Lung (tissue), 16 donors: ENCODE measurements around the gene HAUS8. TPM values are rescaled to one million over a fixed set of nuclear protein-coding genes. Genes with fewer than 3 reads are reported as not detected.
A peak's percentile ranks its signal among the peaks of the same experiment; 100 is the strongest.

Experiments
- ATAC-seq: fragments of 200-7000 bp; cut with Tn5 transposase; one replicate; pipeline ENCODE4 v1.9.1; 2020; ENCODE audit warnings: moderate number of reproducible peaks; ENCODE audit not compliant: insufficient read depth, low FRiP score
- DNase-seq, 3 donors: peaks; one replicate each; pipeline ENCODE4 v3.0.0-alpha.2; 2013 to 2017
- H3K27ac ChIP-seq, 2 donors: one replicate each; pipeline ENCODE4 v1.5.1; 2013; ENCODE audit warnings: mild to moderate bottlenecking in 2 of 2, moderate library complexity in 2 of 2, control low read depth in 1 of 2, inconsistent platforms in 1 of 2, low read depth in 1 of 2, low read length in 1 of 2
- H3K27me3 ChIP-seq, 3 donors: one replicate each; pipeline ENCODE4 v1.5.1; 2013; ENCODE audit warnings: low read length in 2 of 3; ENCODE audit not compliant: control insufficient read depth in 3 of 3, insufficient read depth in 3 of 3
- H3K36me3 ChIP-seq, 4 donors: one replicate each; pipeline ENCODE4 v1.5.1; 2013; ENCODE audit warnings: low read length in 4 of 4, mild to moderate bottlenecking in 1 of 4, moderate library complexity in 1 of 4; ENCODE audit not compliant: control insufficient read depth in 4 of 4, insufficient read depth in 4 of 4
- H3K4me1 ChIP-seq, 5 donors: one replicate each; pipeline ENCODE4 v1.5.1; 2013; ENCODE audit warnings: low read length in 5 of 5, mild to moderate bottlenecking in 2 of 5, moderate library complexity in 1 of 5; ENCODE audit not compliant: control insufficient read depth in 5 of 5, insufficient read depth in 5 of 5
- H3K4me3 ChIP-seq: one replicate; pipeline ENCODE4 v1.5.1; 2013; ENCODE audit warnings: mild to moderate bottlenecking, control low read depth, moderate library complexity
- H3K9ac ChIP-seq, 2 donors: one replicate each; pipeline ENCODE4 v1.5.1; 2013; ENCODE audit warnings: low read length in 2 of 2, control low read depth in 1 of 2; ENCODE audit not compliant: insufficient read depth in 1 of 2
- H3K9me3 ChIP-seq, 4 donors: one replicate each; pipeline ENCODE4 v1.5.1; 2013; ENCODE audit warnings: low read length in 3 of 4, mild to moderate bottlenecking in 1 of 4, moderate library complexity in 1 of 4; ENCODE audit not compliant: control insufficient read depth in 4 of 4, insufficient read depth in 3 of 4
- CTCF ChIP-seq: IDR thresholded peaks from 2 replicates; pipeline ENCODE4 v1.5.1; 2012; ENCODE audit warnings: mild to moderate bottlenecking; ENCODE audit errors: control extremely low read depth, extremely low read depth
- WGBS, 2 donors: extraction: QIAGEN DNeasy Blood & Tissue Kit; methylation state at CpG; one replicate each; pipeline ENCODE4 v1.1.7; 2013; 5-methylcytosine and 5-hydroxymethylcytosine counted together
- long read RNA-seq, 5 donors: transcript quantifications; one replicate each; lab custom pipeline, GENCODE V29; 2026
- polyA plus RNA-seq, 2 donors: library from polyadenylated mRNA; stranded (reverse); fragments of 200-250 nt; gene quantifications; one replicate each; pipeline ENCODE4 v1.2.1, GENCODE V29; 2013
- total RNA-seq, 2 donors: library from RNA; depleted of rRNA in 1 of 2; stranded (reverse); fragments of >200 nt in 1 of 2; gene quantifications; one replicate each; pipeline ENCODE4 v1.2.1, GENCODE V29; 2014 to 2021
- donor health status: control.
- donor health status: control.
- donor health status: Bipolar disorder and iron deficiency.
- donor health status: healthy.
- donor health status: DM: yes; HTN: yes; CAD: no.

HAUS8 gene
- 1 to 10 TPM; 8.4 to 8.5 TPM for total RNA-seq
- polyA plus RNA-seq: 10 to 100 TPM in 1 of 2 donors, 1 to 10 TPM in 1; 6.1 to 13.8 TPM
- long read RNA-seq, donor 1, partial matches to known transcripts: 0 of 7 reads
- long read RNA-seq, donor 1, other reads (novel, unspliced or antisense): 0 of 7 reads
- long read RNA-seq, donor 2, partial matches to known transcripts: 0 of 5 reads
- long read RNA-seq, donor 2, other reads (novel, unspliced or antisense): 0 of 5 reads
- long read RNA-seq, donor 3, partial matches to known transcripts: 0 of 4 reads
- long read RNA-seq, donor 3, other reads (novel, unspliced or antisense): 0 of 4 reads
- long read RNA-seq, donor 4, partial matches to known transcripts: 0 of 2 reads
- long read RNA-seq, donor 4, other reads (novel, unspliced or antisense): 0 of 2 reads
- long read RNA-seq, donor 5, partial matches to known transcripts: 0 of 3 reads
- long read RNA-seq, donor 5, other reads (novel, unspliced or antisense): 0 of 3 reads

GRCh38 chr19:17075035-17075863 is at the start of gene HAUS8, which contains the start of gene MYO9B:
TSS of gene HAUS8 (minus strand) at chr19:17075452. CDS start at chr19:17075422, 30 bp downstream.
TSS of gene MYO9B (plus strand) at chr19:17075777. CDS start at chr19:17101718, 25,941 bp downstream.
- ATAC-seq (peak; percentile 99), DNase-seq (peak; percentile 100)
- 0 to 1% methylated on average over 86 to 103 of the region's 103 CpGs for WGBS, 2 donors
- Histone ChIP-seq H3K4me1 (peaks cover 11 to 37% (median 14%) of the 10 kb centered on the region in 5 donors), H3K9ac (peak within 1 kb of the TSS; percentile 54 to 67), H3K9me3 (no peaks in the 10 kb centered on the region), H3K27ac (peak within 1 kb of the TSS; percentile 85 to 86), H3K27me3 (no peaks in the 10 kb centered on the region), H3K4me3 (peak within 1 kb of the TSS; percentile 82), H3K36me3 (peaks cover 0 to 8% (median 2%) of the 10 kb centered on the region in 4 donors)
- no peak for TF ChIP-seq CTCF

GRCh38 chr19:17124025-17124424 is 48.8 kb upstream of the HAUS8 start:
- H3K36me3 ChIP-seq: peaks cover 0 to 9% (median 3%) of the 10 kb centered on the region in 4 donors
- TF ChIP-seq CTCF: no peak
- no peak for DNase-seq

GRCh38 chr19:17123041-17123440 is 47.8 kb upstream of the HAUS8 start:
- ATAC-seq (no peak), DNase-seq (no peak)
- H3K9me3 ChIP-seq: no peaks in the 10 kb centered on the region
- 94 to 97% methylated on average over 2 of the region's 2 CpGs for WGBS, 2 donors
- H3K36me3 ChIP-seq: peaks cover 0 to 8% (median 3%) of the 10 kb centered on the region in 4 donors
- peaks cover 0 to 14% (median 2%) of the 10 kb centered on the region in 5 donors for H3K4me1 ChIP-seq
- TF ChIP-seq CTCF: no peak
- H3K27ac ChIP-seq: no peak overlapping the region
- no peak overlapping the region for H3K9ac ChIP-seq
- no peak overlapping the region for H3K4me3 ChIP-seq
- H3K27me3 ChIP-seq: no peaks in the 10 kb centered on the region

More at GRCh38 chr19:17124025-17124424, 48.8 kb upstream of the HAUS8 start:
- H3K27me3 ChIP-seq: no peaks in the 10 kb centered on the region
- 98 to 100% methylated on average over 1 of the region's 1 CpG for WGBS, 2 donors
- no peaks in the 10 kb centered on the region for H3K9me3 ChIP-seq
- H3K9ac ChIP-seq: no peak overlapping the region
- no peak for ATAC-seq
- no peak overlapping the region for H3K4me3 ChIP-seq
- peaks cover 0 to 14% (median 2%) of the 10 kb centered on the region in 5 donors for H3K4me1 ChIP-seq
- no peak overlapping the region for H3K27ac ChIP-seq
